Mammary epithelial cell (primary cell): ENCODE results near the gene PTER.

Source experiments
- EZH2 ChIP-seq: IDR thresholded peaks from 2 replicates; pipeline ENCODE4 v1.6.1; 2012; ENCODE audit warnings: low read length, inconsistent platforms, borderline replicate concordance
- TF ChIP-seq, protein P1 (sequence below), 2 donors: IDR thresholded peaks in 1 of 2; conservative IDR thresholded peaks in 1 of 2; 2 replicates each; pipeline ENCODE4 v1.5.1; 2011 to 2012; ENCODE audit warnings: inconsistent platforms in 2 of 2, low read length in 2 of 2, mild to moderate bottlenecking in 2 of 2, control low read depth in 1 of 2, low read depth in 1 of 2; ENCODE audit not compliant: insufficient read depth in 1 of 2; ENCODE audit errors: extremely low read depth in 1 of 2

DNA sequence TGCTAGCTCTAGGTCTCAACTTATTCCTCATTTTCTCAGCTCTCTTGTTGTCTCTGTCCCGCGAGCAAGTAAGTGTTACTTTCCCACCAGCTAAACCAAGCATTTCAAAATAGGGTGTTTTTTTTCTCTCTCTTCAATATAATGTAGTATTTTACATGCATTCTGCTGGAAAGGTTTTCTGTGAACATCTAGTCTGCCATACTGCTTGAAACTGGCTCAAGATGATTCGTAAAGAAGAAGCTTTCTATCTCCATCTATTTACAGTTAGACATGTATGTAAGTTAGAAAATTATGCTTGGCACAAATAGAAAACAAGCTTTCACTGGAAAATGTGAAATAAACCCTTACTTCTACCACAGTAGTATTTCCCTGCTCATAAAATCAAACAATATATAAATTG, 53.7 kb downstream of the PTER start:
- TF ChIP-seq, protein P1, sequence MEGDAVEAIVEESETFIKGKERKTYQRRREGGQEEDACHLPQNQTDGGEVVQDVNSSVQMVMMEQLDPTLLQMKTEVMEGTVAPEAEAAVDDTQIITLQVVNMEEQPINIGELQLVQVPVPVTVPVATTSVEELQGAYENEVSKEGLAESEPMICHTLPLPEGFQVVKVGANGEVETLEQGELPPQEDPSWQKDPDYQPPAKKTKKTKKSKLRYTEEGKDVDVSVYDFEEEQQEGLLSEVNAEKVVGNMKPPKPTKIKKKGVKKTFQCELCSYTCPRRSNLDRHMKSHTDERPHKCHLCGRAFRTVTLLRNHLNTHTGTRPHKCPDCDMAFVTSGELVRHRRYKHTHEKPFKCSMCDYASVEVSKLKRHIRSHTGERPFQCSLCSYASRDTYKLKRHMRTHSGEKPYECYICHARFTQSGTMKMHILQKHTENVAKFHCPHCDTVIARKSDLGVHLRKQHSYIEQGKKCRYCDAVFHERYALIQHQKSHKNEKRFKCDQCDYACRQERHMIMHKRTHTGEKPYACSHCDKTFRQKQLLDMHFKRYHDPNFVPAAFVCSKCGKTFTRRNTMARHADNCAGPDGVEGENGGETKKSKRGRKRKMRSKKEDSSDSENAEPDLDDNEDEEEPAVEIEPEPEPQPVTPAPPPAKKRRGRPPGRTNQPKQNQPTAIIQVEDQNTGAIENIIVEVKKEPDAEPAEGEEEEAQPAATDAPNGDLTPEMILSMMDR (conservative IDR thresholded peaks at IDR 0.05 in 1 of 2, IDR thresholded peaks at IDR 0.05 in 1 of 2; ENCODE audit: extremely low read depth in 1 of 2, insufficient read depth in 1 of 2, low read depth in 1 of 2, low read length in 2 of 2): no peak
- TF ChIP-seq EZH2: no peak
